A549 (cell line): ENCODE results near the gene RNF8. TPM values are rescaled to one million over a fixed set of nuclear protein-coding genes. Genes with fewer than 3 reads are reported as not detected.
"Not testable (repeated sequence)": the region's sequence is repeated elsewhere in the genome, so short reads cannot be mapped to it uniquely, and the experiment has no call there.

Experiments
- ATAC-seq, 2 experiments: fragments of 200-7000 bp in 1 of 2; fragments of >200 bp in 1 of 2; cut with Nextera tagmentation in 1 of 2; cut with Tn5 transposase in 1 of 2; 3 replicates each; pipeline versions ENCODE4 v1.8.0 to v1.9.1; 2018 to 2020; ENCODE audit warnings: mild to moderate bottlenecking in 1 of 2, moderate library complexity in 1 of 2
- CTCF ChIA-PET: fragments of 300-600 bp; sonication (Branson Sonifier 250); formaldehyde crosslinking; extraction: SDS; loops from one replicate; lab custom pipeline; 2021; ENCODE audit warnings: antibody characterized with exemption, inconsistent platforms; lab: Yijun Ruan, JAX
- POLR2A ChIA-PET: fragments of 350-600 bp; formaldehyde crosslinking; extraction: SDS; loops from one replicate; lab custom pipeline; 2021; ENCODE audit warnings: antibody characterized with exemption, inconsistent platforms; lab: Yijun Ruan, JAX
- DNase-seq, 2 experiments: peaks; one replicate each; pipeline versions ENCODE4 v3.0.0 to v3.0.0-alpha.2; 2011 to 2016; ENCODE audit warnings: low read depth in 1 of 2, low spot score in 1 of 2
- FAIRE-seq: peaks from 2 replicates; lab custom pipeline; 2011; peaks lifted over from hg19 to GRCh38; lab: Jason Lieb, UNC
- H3K27ac ChIP-seq, 2 experiments: fragments of >200 bp; sonication (Bioruptor Twin); formaldehyde crosslinking; 3 replicates each; pipeline ENCODE4 v1.5.1; 2016 to 2017
- H3K4me1 ChIP-seq: fragments of >200 bp; sonication (Bioruptor Twin); formaldehyde crosslinking; 3 replicates; pipeline ENCODE4 v1.6.1; 2016
- H3K4me2 ChIP-seq: fragments of >200 bp; sonication (Bioruptor Twin); formaldehyde crosslinking; 3 replicates; pipeline ENCODE4 v1.6.1; 2016
- H3K4me3 ChIP-seq: fragments of >200 bp; sonication (Bioruptor Twin); formaldehyde crosslinking; 3 replicates; pipeline ENCODE4 v1.5.1; 2016
- H3K9me3 ChIP-seq: fragments of >200 bp; sonication (Bioruptor Twin); formaldehyde crosslinking; 3 replicates; pipeline ENCODE4 v1.6.1; 2016
- BHLHE40 ChIP-seq: IDR thresholded peaks from 2 replicates; pipeline ENCODE4 v1.6.1; 2012; ENCODE audit warnings: low read depth, low read length, inconsistent platforms
- CBX2 ChIP-seq: fragments of 200-600 bp; sonication (generic); IDR thresholded peaks from 2 replicates; pipeline ENCODE4 v1.6.1; 2016; ENCODE audit warnings: low read depth, mild to moderate bottlenecking, borderline replicate concordance
- CEBPB ChIP-seq, 2 experiments: fragments of >200 bp in 1 of 2; sonication (Bioruptor Twin) in 1 of 2; formaldehyde crosslinking in 1 of 2; IDR thresholded peaks; 2 replicates each; pipeline ENCODE4 v1.6.1; 2012 to 2016
- CHD2 ChIP-seq: fragments of 150-350 bp; IDR thresholded peaks from 2 replicates; pipeline ENCODE4 v1.6.1; 2014; ENCODE audit warnings: low read length; ENCODE audit not compliant: partially characterized antibody
- E2F6 ChIP-seq: IDR thresholded peaks from 2 replicates; pipeline ENCODE4 v1.6.1; 2012; ENCODE audit warnings: low read depth, borderline replicate concordance
- ESRRA ChIP-seq: fragments of 150-350 bp; IDR thresholded peaks from 2 replicates; pipeline ENCODE4 v1.6.1; 2014; ENCODE audit warnings: mild to moderate bottlenecking, low read length, borderline replicate concordance
- FOSL2 ChIP-seq, 2 experiments: fragments of 450-650 bp in 1 of 2; fragments of >200 bp in 1 of 2; sonication (Bioruptor Twin) in 1 of 2; formaldehyde crosslinking; IDR thresholded peaks; 2 replicates each; pipeline versions ENCODE4 v1.5.0 to v1.6.1; 2016 to 2020; ENCODE audit warnings: mild to moderate bottlenecking in 1 of 2, moderate library complexity in 1 of 2
- HES2 ChIP-seq: fragments of >200 bp; sonication (Bioruptor Twin); formaldehyde crosslinking; IDR thresholded peaks from 2 replicates; pipeline ENCODE4 v1.6.1; 2016
- HOXA7 ChIP-seq: fragments of 250-450 bp; sonication (Bioruptor Pico); IDR thresholded peaks from 2 replicates; pipeline ENCODE4 v1.5.0; 2020; ENCODE audit warnings: mild to moderate bottlenecking, moderate library complexity
- JUNB ChIP-seq: fragments of >200 bp; sonication (Bioruptor Twin); formaldehyde crosslinking; IDR thresholded peaks from 2 replicates; pipeline ENCODE4 v1.6.1; 2016
- KDM5A ChIP-seq: fragments of 200-600 bp; sonication (generic); IDR thresholded peaks from 2 replicates; pipeline ENCODE4 v1.6.1; 2016; ENCODE audit warnings: antibody characterized with exemption, mild to moderate bottlenecking
- MAFK ChIP-seq: fragments of 450-650 bp; IDR thresholded peaks from 2 replicates; pipeline ENCODE4 v1.6.1; 2014; ENCODE audit not compliant: partially characterized antibody
- MAZ ChIP-seq: fragments of 150-350 bp; IDR thresholded peaks from 2 replicates; pipeline ENCODE4 v1.6.1; 2014; ENCODE audit warnings: antibody characterized with exemption, low read depth, low read length, borderline replicate concordance
- NFE2L2 ChIP-seq: fragments of 150-350 bp; conservative IDR thresholded peaks from 2 replicates; pipeline ENCODE4 v1.6.1; 2014; ENCODE audit warnings: low read length
- NPAS2 ChIP-seq: fragments of 250-450 bp; sonication (Bioruptor Pico); IDR thresholded peaks from 2 replicates; pipeline ENCODE4 v1.8.0; 2022; ENCODE audit warnings: mild to moderate bottlenecking, moderate library complexity, borderline replicate concordance
- NR3C1 ChIP-seq: fragments of >200 bp; sonication (Bioruptor Twin); formaldehyde crosslinking; IDR thresholded peaks from 3 replicates; pipeline ENCODE4 v1.6.1; 2017
- POLR2AphosphoS2 ChIP-seq: conservative IDR thresholded peaks from 2 replicates; pipeline ENCODE4 v1.6.1; 2012; ENCODE audit warnings: low read length, improper control_type of control experiment, inconsistent platforms
- RARB ChIP-seq: fragments of 250-450 bp; sonication (Bioruptor Pico); IDR thresholded peaks from 2 replicates; pipeline ENCODE4 v1.8.0; 2021; ENCODE audit warnings: mild to moderate bottlenecking, moderate library complexity
- USF2 ChIP-seq: fragments of 450-650 bp; IDR thresholded peaks from 2 replicates; pipeline ENCODE4 v1.6.1; 2014; ENCODE audit warnings: antibody characterized with exemption
- WGBS: methylation state at CpG from one replicate; pipeline ENCODE4 v1.1.6; 2017; ENCODE audit errors: missing lambda C conversion rate; 5-methylcytosine and 5-hydroxymethylcytosine counted together
- polyA plus RNA-seq, 4 experiments: library from polyadenylated mRNA; depleted of rRNA in 3 of 4; stranded (reverse); fragments of >200 nt; fragmentation: RNase III in 1 of 4; extraction: RNeasy Plus Mini Kit Qiagen cat#74134 plus additional on column Dnase treatment in 1 of 4; gene quantifications; 2 replicates in 3 of 4; 3 replicates in 1 of 4; pipeline ENCODE4 v1.2.3, GENCODE V29; 2011 to 2017

Gene RNF8
- polyA plus RNA-seq, 2 of the 4 experiments (the other 2 are of a cell fraction), result 21.4 to 22.0 TPM

GRCh38 chr6:37304766-37305165, 49.0 kb upstream of the RNF8 start:
- CTCF ChIA-PET, result interaction anchor here (0.6 to 2.4 kb wide), 5 partner anchors 9 to 49 kb away, joined by 3 to 19 read pairs (median 4); partner anchors contain the start of gene RNF8
- no peak for DNase-seq
- Histone ChIP-seq H3K4me2 (no peak overlapping the region), H3K9me3 (no peaks in the 10 kb centered on the region), H3K4me3 (no peak overlapping the region), H3K4me1 (no peaks in the 10 kb centered on the region), H3K27ac (no peak overlapping the region)
- TF ChIP-seq JUNB (no peak), NPAS2 (CRISPR knock-in tag) (no peak), CEBPB (IDR thresholded peaks at IDR 0.05) (no peak), E2F6 (no peak), KDM5A (no peak), POLR2AphosphoS2 (no peak), MAZ (no peak), ESRRA (no peak)
- 92% methylated on average over 7 of the region's 7 CpGs for WGBS
- ATAC-seq, result no peak
- POLR2A ChIA-PET, result no interaction called here
- FAIRE-seq, result no peak

- ChIA-PET POLR2A (no interaction called here), CTCF (interaction anchor here (0.9 to 1.0 kb wide), 2 partner anchors 12 to 288 kb away, joined by 3 read pairs; no protein-coding TSS in a partner anchor)
- no peaks in the 10 kb centered on the region for H3K4me1 ChIP-seq
- TF ChIP-seq MAFK, result no peak
- no peak for TF ChIP-seq FOSL2 (IDR thresholded peaks at IDR 0.05)
- no peak for TF ChIP-seq FOSL2 (CRISPR knock-in tag; IDR thresholded peaks at IDR 0.05)
- no peak for TF ChIP-seq NFE2L2
- no peak for TF ChIP-seq NR3C1
- TF ChIP-seq CBX2, result no peak
- no peak for TF ChIP-seq MAZ
- no peak for ATAC-seq
- H3K4me2 ChIP-seq, result no peak overlapping the region
- H3K4me3 ChIP-seq, result no peak overlapping the region
- H3K27ac ChIP-seq, result no peak overlapping the region
- WGBS, result 81% methylated on average over 4 of the region's 4 CpGs
- FAIRE-seq, result no peak
- no peaks in the 10 kb centered on the region for H3K9me3 ChIP-seq
- DNase-seq, result no peak
Measured at GRCh38 chr6:37305841-37306425, 47.9 kb upstream of the RNF8 start.

GRCh38 chr6:37306624-37307222, 47.1 kb upstream of the RNF8 start:
- ChIA-PET CTCF (interaction anchor here (0.8 to 2.0 kb wide), 2 partner anchors 289 to 677 kb away, joined by 3 to 4 read pairs; no protein-coding TSS in a partner anchor), POLR2A (no interaction called here)
- WGBS, result 88% methylated on average over 4 of the region's 4 CpGs
- Histone ChIP-seq H3K4me1 (no peaks in the 10 kb centered on the region), H3K27ac (no peak overlapping the region), H3K4me3 (no peak overlapping the region), H3K4me2 (no peak overlapping the region), H3K9me3 (no peaks in the 10 kb centered on the region)
- ATAC-seq (no peak), DNase-seq (no peak), FAIRE-seq (no peak)
- TF ChIP-seq USF2 (no peak), BHLHE40 (no peak), HES2 (no peak), CHD2 (no peak), FOSL2 (IDR thresholded peaks at IDR 0.05) (no peak), FOSL2 (CRISPR knock-in tag; IDR thresholded peaks at IDR 0.05) (no peak), HOXA7 (no peak), POLR2AphosphoS2 (no peak), E2F6 (no peak), RARB (CRISPR knock-in tag) (no peak)

- H3K4me2 ChIP-seq, H3K9me3 ChIP-seq, H3K4me3 ChIP-seq, H3K4me1 ChIP-seq, DNase-seq, POLR2A ChIA-PET, FAIRE-seq, H3K27ac ChIP-seq, ATAC-seq: not testable (repeated sequence)
- CTCF ChIA-PET, result interaction anchor here (1.1 to 2.0 kb wide), 2 partner anchors 62 to 289 kb away, joined by 3 to 4 read pairs; no protein-coding TSS in a partner anchor
- 94% methylated on average over 10 of the region's 10 CpGs for WGBS
Measured at GRCh38 chr6:37307484-37307883, 46.3 kb upstream of the RNF8 start.
